ENCODE results near the gene IFIT2. TPM values are rescaled to one million over a fixed set of nuclear protein-coding genes. Genes with fewer than 3 reads are reported as not detected.

Gene IFIT2
- total and polyA plus RNA-seq, 2 experiments from 2014 or later, result 0.10 TPM; not detected in 1

DNA sequence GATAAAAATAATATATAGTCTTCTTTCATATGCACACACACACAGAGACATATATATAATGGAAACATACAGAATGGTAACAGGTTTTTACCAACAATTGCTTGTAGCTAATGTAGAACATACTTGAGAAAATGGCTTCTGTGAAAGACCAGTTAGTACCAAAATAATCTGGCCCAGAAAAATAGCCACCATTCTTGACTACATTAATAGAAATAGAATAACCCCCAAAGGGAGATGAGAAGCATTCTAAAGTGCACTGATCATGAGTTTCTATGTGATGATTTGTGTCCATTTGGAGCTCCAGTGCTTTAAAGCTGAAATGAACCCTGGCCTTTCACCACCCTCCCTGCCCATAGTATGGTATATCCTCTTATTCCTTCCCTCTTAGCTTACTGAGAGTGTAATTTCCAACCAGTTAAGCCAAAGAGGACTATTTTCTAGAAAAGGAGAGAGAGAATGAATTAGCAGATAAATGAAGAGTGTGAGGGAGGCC lies 22.9 kb upstream of the IFIT2 start:
- Mint-ChIP-seq H3K9me3 (no peaks in the 10 kb centered on the region), H3K4me1 (peaks cover 14% of the 10 kb centered on the region), H3K27me3 (ENCODE audit: insufficient read depth, low read depth, poor library complexity) (no peaks in the 10 kb centered on the region), H3K4me3 (no peak overlapping the region), H3K36me3 (ENCODE audit: low read depth) (no peaks in the 10 kb centered on the region), H3K27ac (no peak overlapping the region)
- Histone ChIP-seq H4K20me1 (replicated peaks; ENCODE audit: insufficient read depth) (no peaks in the 10 kb centered on the region), H3K27ac (ENCODE audit: low read depth) (no peak overlapping the region), H3K79me2 (replicated peaks; ENCODE audit: insufficient read depth) (no peaks in the 10 kb centered on the region), H3K4me3 (no peak overlapping the region), H3F3A (replicated peaks; ENCODE audit: low read depth) (no peaks in the 10 kb centered on the region), H3K9me2 (ENCODE audit: insufficient read depth) (no peaks in the 10 kb centered on the region; the same call in 1 of the 2 replicates), H2AFZ (no peak overlapping the region), H3K4me2 (no peak overlapping the region), H3K27me3 (ENCODE audit: insufficient read depth) (no peaks in the 10 kb centered on the region), H3K36me3 (ENCODE audit: insufficient read depth) (no peaks in the 10 kb centered on the region), H3K4me1 (ENCODE audit: insufficient read depth) (peaks cover 4% of the 10 kb centered on the region; the same call in 1 of the 2 replicates)
- DNase-seq (ENCODE audit: low spot score) (no peak), ATAC-seq (no peak)
- TF ChIP-seq CREB1 (CRISPR knock-in tag; IDR thresholded peaks at IDR 0.05; ENCODE audit: low read depth) (no peak), EZH2phosphoT487 (IDR thresholded peaks at IDR 0.05; ENCODE audit: unreplicated experiment) (no peak), NANOG (IDR thresholded peaks at IDR 0.05; ENCODE audit: borderline replicate concordance) (no peak), STAT1 (IDR thresholded peaks at IDR 0.05; ENCODE audit: unreplicated experiment) (no peak)
- TF ChIP-seq, protein P1, sequence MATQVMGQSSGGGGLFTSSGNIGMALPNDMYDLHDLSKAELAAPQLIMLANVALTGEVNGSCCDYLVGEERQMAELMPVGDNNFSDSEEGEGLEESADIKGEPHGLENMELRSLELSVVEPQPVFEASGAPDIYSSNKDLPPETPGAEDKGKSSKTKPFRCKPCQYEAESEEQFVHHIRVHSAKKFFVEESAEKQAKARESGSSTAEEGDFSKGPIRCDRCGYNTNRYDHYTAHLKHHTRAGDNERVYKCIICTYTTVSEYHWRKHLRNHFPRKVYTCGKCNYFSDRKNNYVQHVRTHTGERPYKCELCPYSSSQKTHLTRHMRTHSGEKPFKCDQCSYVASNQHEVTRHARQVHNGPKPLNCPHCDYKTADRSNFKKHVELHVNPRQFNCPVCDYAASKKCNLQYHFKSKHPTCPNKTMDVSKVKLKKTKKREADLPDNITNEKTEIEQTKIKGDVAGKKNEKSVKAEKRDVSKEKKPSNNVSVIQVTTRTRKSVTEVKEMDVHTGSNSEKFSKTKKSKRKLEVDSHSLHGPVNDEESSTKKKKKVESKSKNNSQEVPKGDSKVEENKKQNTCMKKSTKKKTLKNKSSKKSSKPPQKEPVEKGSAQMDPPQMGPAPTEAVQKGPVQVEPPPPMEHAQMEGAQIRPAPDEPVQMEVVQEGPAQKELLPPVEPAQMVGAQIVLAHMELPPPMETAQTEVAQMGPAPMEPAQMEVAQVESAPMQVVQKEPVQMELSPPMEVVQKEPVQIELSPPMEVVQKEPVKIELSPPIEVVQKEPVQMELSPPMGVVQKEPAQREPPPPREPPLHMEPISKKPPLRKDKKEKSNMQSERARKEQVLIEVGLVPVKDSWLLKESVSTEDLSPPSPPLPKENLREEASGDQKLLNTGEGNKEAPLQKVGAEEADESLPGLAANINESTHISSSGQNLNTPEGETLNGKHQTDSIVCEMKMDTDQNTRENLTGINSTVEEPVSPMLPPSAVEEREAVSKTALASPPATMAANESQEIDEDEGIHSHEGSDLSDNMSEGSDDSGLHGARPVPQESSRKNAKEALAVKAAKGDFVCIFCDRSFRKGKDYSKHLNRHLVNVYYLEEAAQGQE (IDR thresholded peaks at IDR 0.05; ENCODE audit: unreplicated experiment), result no peak
- TF ChIP-seq, protein P2, sequence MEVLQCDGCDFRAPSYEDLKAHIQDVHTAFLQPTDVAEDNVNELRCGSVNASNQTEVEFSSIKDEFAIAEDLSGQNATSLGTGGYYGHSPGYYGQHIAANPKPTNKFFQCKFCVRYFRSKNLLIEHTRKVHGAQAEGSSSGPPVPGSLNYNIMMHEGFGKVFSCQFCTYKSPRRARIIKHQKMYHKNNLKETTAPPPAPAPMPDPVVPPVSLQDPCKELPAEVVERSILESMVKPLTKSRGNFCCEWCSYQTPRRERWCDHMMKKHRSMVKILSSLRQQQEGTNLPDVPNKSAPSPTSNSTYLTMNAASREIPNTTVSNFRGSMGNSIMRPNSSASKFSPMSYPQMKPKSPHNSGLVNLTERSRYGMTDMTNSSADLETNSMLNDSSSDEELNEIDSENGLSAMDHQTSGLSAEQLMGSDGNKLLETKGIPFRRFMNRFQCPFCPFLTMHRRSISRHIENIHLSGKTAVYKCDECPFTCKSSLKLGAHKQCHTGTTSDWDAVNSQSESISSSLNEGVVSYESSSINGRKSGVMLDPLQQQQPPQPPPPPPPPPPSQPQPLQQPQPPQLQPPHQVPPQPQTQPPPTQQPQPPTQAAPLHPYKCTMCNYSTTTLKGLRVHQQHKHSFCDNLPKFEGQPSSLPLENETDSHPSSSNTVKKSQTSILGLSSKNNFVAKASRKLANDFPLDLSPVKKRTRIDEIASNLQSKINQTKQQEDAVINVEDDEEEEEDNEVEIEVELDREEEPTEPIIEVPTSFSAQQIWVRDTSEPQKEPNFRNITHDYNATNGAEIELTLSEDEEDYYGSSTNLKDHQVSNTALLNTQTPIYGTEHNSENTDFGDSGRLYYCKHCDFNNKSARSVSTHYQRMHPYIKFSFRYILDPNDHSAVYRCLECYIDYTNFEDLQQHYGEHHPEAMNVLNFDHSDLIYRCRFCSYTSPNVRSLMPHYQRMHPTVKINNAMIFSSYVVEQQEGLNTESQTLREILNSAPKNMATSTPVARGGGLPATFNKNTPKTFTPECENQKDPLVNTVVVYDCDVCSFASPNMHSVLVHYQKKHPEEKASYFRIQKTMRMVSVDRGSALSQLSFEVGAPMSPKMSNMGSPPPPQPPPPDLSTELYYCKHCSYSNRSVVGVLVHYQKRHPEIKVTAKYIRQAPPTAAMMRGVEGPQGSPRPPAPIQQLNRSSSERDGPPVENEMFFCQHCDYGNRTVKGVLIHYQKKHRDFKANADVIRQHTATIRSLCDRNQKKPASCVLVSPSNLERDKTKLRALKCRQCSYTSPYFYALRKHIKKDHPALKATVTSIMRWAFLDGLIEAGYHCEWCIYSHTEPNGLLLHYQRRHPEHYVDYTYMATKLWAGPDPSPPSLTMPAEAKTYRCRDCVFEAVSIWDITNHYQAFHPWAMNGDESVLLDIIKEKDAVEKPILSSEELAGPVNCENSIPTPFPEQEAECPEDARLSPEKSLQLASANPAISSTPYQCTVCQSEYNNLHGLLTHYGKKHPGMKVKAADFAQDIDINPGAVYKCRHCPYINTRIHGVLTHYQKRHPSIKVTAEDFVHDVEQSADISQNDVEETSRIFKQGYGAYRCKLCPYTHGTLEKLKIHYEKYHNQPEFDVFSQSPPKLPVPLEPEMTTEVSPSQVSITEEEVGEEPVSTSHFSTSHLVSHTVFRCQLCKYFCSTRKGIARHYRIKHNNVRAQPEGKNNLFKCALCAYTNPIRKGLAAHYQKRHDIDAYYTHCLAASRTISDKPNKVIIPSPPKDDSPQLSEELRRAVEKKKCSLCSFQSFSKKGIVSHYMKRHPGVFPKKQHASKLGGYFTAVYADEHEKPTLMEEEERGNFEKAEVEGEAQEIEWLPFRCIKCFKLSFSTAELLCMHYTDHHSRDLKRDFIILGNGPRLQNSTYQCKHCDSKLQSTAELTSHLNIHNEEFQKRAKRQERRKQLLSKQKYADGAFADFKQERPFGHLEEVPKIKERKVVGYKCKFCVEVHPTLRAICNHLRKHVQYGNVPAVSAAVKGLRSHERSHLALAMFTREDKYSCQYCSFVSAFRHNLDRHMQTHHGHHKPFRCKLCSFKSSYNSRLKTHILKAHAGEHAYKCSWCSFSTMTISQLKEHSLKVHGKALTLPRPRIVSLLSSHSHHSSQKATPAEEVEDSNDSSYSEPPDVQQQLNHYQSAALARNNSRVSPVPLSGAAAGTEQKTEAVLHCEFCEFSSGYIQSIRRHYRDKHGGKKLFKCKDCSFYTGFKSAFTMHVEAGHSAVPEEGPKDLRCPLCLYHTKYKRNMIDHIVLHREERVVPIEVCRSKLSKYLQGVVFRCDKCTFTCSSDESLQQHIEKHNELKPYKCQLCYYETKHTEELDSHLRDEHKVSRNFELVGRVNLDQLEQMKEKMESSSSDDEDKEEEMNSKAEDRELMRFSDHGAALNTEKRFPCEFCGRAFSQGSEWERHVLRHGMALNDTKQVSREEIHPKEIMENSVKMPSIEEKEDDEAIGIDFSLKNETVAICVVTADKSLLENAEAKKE (CRISPR knock-in tag; IDR thresholded peaks at IDR 0.05), result no peak

Data from GM23338 (cell line).